ENCODE results near the gene PTHLH. TPM values are rescaled to one million over a fixed set of nuclear protein-coding genes. Genes with fewer than 3 reads are reported as not detected.

The PTHLH gene
- polyA plus RNA-seq, 1 experiment, result 1.9 TPM

- Histone ChIP-seq H3K9me3 (ENCODE audit: control insufficient read depth, insufficient read depth, low read length) (no peaks in the 10 kb centered on the region), H3K27me3 (ENCODE audit: control insufficient read depth, insufficient read depth, low read length) (no peaks in the 10 kb centered on the region), H3K4me3 (ENCODE audit: low read depth, low read length) (no peak overlapping the region), H3K27ac (ENCODE audit: low read depth, low read length) (no peak overlapping the region)
- no peak for TF ChIP-seq CTCF (IDR thresholded peaks at IDR 0.05; ENCODE audit: low read depth, low read length)
- CTCF ChIA-PET, result no interaction called here
- POLR2A ChIA-PET, result no interaction called here
- no peak for DNase-seq (ENCODE audit: low read depth, low spot score)
These were observed 4.9 kb downstream of the PTHLH start for GRCh38 chr12:27967551-27968054.

- TF ChIP-seq CTCF (IDR thresholded peaks at IDR 0.05; ENCODE audit: low read depth, low read length), result no peak
- H3K27me3 ChIP-seq (ENCODE audit: control insufficient read depth, insufficient read depth, low read length), result no peaks in the 10 kb centered on the region
- ChIA-PET CTCF (interaction anchor here (1.0 to 1.8 kb wide), 2 partner anchors 26 to 234 kb away, joined by 3 to 10 read pairs; no protein-coding TSS in a partner anchor), POLR2A (no interaction called here)
- H3K9me3 ChIP-seq (ENCODE audit: control insufficient read depth, insufficient read depth, low read length), result no peaks in the 10 kb centered on the region
- DNase-seq (ENCODE audit: low read depth, low spot score), result peak; percentile 92
- H3K27ac ChIP-seq (ENCODE audit: low read depth, low read length), result no peak overlapping the region
- H3K4me3 ChIP-seq (ENCODE audit: low read depth, low read length), result no peak overlapping the region
These were observed 5.7 kb downstream of the PTHLH start for GRCh38 chr12:27966870-27967269.

GRCh38 chr12:27965966-27966365 lies 6.6 kb downstream of the PTHLH start:
- CTCF ChIA-PET, result interaction anchor here (0.7 to 1.8 kb wide), 3 partner anchors 25 to 906 kb away, joined by 3 to 10 read pairs (median 3); no protein-coding TSS in a partner anchor
- Histone ChIP-seq H3K27ac (ENCODE audit: low read depth, low read length) (no peak overlapping the region), H3K4me3 (ENCODE audit: low read depth, low read length) (no peak overlapping the region), H3K9me3 (ENCODE audit: control insufficient read depth, insufficient read depth, low read length) (no peaks in the 10 kb centered on the region), H3K27me3 (ENCODE audit: control insufficient read depth, insufficient read depth, low read length) (no peaks in the 10 kb centered on the region)
- no peak for TF ChIP-seq CTCF (IDR thresholded peaks at IDR 0.05; ENCODE audit: low read depth, low read length)
- no peak for DNase-seq (ENCODE audit: low read depth, low spot score)
- POLR2A ChIA-PET, result no interaction called here

- no peak for TF ChIP-seq CTCF (IDR thresholded peaks at IDR 0.05; ENCODE audit: low read depth, low read length)
- CTCF ChIA-PET, result interaction anchor here (1.8 kb wide), 1 partner anchor 25 kb away, joined by 10 read pairs; no protein-coding TSS in a partner anchor
- DNase-seq (ENCODE audit: low read depth, low spot score), result no peak
- Histone ChIP-seq H3K27ac (ENCODE audit: low read depth, low read length) (no peak overlapping the region), H3K27me3 (ENCODE audit: control insufficient read depth, insufficient read depth, low read length) (no peaks in the 10 kb centered on the region), H3K4me3 (ENCODE audit: low read depth, low read length) (no peak overlapping the region), H3K9me3 (ENCODE audit: control insufficient read depth, insufficient read depth, low read length) (no peaks in the 10 kb centered on the region)
- POLR2A ChIA-PET, result no interaction called here
These were observed 7.1 kb downstream of the PTHLH start for GRCh38 chr12:27965411-27965810.

GRCh38 chr12:27964123-27964522 lies 8.4 kb downstream of the PTHLH start:
- no peak overlapping the region for H3K4me3 ChIP-seq (ENCODE audit: low read depth, low read length)
- H3K9me3 ChIP-seq (ENCODE audit: control insufficient read depth, insufficient read depth, low read length), result no peaks in the 10 kb centered on the region
- POLR2A ChIA-PET, result no interaction called here
- TF ChIP-seq CTCF (IDR thresholded peaks at IDR 0.05; ENCODE audit: low read depth, low read length), result no peak
- H3K27me3 ChIP-seq (ENCODE audit: control insufficient read depth, insufficient read depth, low read length), result no peaks in the 10 kb centered on the region
- no peak overlapping the region for H3K27ac ChIP-seq (ENCODE audit: low read depth, low read length)
- DNase-seq (ENCODE audit: low read depth, low spot score), result no peak
- CTCF ChIA-PET, result interaction anchor here (1.9 to 2.8 kb wide), 2 partner anchors 23 to 230 kb away, joined by 8 to 17 read pairs; no protein-coding TSS in a partner anchor
